ENCODE data around the gene TBC1D28.
"Not testable (repeated sequence)": the region's sequence is repeated elsewhere in the genome, so short reads cannot be mapped to it uniquely, and the experiment has no call there.

DNA sequence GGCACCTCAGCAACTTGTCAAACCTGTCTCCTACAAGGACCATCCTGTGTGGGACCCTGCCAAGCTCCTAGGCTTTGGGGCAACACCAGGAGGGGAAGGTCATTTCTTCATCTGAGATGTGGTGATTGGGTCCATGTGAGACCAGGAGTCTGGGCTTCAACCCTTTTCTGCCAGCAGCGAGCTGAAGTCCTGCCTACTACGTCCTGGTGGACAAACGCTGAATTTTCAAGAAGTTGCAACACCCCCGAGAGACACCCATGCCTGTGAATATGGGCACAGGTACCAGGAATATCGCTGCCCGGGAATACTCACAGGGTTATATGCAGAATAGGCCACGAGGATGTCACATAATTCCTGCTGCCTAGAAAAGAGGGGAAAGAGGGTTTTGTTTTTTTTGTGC lies 8.0 kb downstream of the TBC1D28 start:
- TF ChIP-seq, protein P1, sequence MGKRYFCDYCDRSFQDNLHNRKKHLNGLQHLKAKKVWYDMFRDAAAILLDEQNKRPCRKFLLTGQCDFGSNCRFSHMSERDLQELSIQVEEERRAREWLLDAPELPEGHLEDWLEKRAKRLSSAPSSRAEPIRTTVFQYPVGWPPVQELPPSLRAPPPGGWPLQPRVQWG (CRISPR knock-in tag; IDR thresholded peaks at IDR 0.05; ENCODE audit: borderline replicate concordance, low read depth), result not testable (repeated sequence)
- TF ChIP-seq REXO4 (CRISPR knock-in tag; IDR thresholded peaks at IDR 0.05; ENCODE audit: borderline replicate concordance); NFKBIZ (CRISPR knock-in tag; IDR thresholded peaks at IDR 0.05); ZNF782 (CRISPR knock-in tag; IDR thresholded peaks at IDR 0.05; ENCODE audit: borderline replicate concordance); ZNF446 (CRISPR knock-in tag; IDR thresholded peaks at IDR 0.05); RAD21 (CRISPR knock-in tag; IDR thresholded peaks at IDR 0.05); ZNF7 (CRISPR knock-in tag; IDR thresholded peaks at IDR 0.05); ZNF331 (CRISPR knock-in tag; IDR thresholded peaks at IDR 0.05); JUNB (CRISPR knock-in tag; IDR thresholded peaks at IDR 0.05; ENCODE audit: borderline replicate concordance): not testable (repeated sequence)
- TF ChIP-seq, protein P2, sequence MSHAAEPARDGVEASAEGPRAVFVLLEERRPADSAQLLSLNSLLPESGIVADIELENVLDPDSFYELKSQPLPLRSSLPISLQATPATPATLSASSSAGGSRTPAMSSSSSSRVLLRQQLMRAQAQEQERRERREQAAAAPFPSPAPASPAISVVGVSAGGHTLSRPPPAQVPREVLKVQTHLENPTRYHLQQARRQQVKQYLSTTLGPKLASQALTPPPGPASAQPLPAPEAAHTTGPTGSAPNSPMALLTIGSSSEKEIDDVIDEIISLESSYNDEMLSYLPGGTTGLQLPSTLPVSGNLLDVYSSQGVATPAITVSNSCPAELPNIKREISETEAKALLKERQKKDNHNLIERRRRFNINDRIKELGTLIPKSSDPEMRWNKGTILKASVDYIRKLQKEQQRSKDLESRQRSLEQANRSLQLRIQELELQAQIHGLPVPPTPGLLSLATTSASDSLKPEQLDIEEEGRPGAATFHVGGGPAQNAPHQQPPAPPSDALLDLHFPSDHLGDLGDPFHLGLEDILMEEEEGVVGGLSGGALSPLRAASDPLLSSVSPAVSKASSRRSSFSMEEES (CRISPR knock-in tag; IDR thresholded peaks at IDR 0.05), result not testable (repeated sequence)
- TF ChIP-seq, protein P3, sequence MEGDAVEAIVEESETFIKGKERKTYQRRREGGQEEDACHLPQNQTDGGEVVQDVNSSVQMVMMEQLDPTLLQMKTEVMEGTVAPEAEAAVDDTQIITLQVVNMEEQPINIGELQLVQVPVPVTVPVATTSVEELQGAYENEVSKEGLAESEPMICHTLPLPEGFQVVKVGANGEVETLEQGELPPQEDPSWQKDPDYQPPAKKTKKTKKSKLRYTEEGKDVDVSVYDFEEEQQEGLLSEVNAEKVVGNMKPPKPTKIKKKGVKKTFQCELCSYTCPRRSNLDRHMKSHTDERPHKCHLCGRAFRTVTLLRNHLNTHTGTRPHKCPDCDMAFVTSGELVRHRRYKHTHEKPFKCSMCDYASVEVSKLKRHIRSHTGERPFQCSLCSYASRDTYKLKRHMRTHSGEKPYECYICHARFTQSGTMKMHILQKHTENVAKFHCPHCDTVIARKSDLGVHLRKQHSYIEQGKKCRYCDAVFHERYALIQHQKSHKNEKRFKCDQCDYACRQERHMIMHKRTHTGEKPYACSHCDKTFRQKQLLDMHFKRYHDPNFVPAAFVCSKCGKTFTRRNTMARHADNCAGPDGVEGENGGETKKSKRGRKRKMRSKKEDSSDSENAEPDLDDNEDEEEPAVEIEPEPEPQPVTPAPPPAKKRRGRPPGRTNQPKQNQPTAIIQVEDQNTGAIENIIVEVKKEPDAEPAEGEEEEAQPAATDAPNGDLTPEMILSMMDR (CRISPR knock-in tag; IDR thresholded peaks at IDR 0.05), result not testable (repeated sequence)
- TF ChIP-seq, protein P4, sequence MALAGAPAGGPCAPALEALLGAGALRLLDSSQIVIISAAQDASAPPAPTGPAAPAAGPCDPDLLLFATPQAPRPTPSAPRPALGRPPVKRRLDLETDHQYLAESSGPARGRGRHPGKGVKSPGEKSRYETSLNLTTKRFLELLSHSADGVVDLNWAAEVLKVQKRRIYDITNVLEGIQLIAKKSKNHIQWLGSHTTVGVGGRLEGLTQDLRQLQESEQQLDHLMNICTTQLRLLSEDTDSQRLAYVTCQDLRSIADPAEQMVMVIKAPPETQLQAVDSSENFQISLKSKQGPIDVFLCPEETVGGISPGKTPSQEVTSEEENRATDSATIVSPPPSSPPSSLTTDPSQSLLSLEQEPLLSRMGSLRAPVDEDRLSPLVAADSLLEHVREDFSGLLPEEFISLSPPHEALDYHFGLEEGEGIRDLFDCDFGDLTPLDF (CRISPR knock-in tag; IDR thresholded peaks at IDR 0.05), result not testable (repeated sequence)

All from HepG2 (cell line).